Epidermal melanocyte (primary cell): ENCODE data around the gene CAMK2A.

ENCODE experiments used
- DNase-seq: peaks from one replicate; pipeline ENCODE4 v3.0.0; 2011; ENCODE audit warnings: low spot score; ENCODE audit not compliant: insufficient read length

CAMK2A gene

DNA sequence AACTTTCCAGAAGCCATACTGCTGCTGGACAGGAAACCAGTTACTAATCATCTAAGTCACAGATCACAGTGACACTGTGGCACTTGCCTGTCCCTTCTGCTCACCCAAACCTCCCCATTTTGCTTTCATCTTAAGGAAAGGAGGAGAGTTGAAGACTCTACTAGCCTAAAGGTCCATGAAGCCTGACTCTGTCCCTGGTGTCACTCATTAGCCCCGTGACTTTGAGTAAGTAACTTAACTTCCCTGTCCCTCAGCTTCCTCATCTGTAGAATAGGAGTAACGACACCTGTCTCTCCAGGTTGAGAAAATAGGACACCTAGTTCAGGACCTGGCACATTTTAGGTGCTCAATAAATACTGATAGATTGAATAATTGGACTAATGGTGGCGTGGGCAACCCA lies 100.2 kb downstream of the CAMK2A start:
- no peak for DNase-seq

DNA sequence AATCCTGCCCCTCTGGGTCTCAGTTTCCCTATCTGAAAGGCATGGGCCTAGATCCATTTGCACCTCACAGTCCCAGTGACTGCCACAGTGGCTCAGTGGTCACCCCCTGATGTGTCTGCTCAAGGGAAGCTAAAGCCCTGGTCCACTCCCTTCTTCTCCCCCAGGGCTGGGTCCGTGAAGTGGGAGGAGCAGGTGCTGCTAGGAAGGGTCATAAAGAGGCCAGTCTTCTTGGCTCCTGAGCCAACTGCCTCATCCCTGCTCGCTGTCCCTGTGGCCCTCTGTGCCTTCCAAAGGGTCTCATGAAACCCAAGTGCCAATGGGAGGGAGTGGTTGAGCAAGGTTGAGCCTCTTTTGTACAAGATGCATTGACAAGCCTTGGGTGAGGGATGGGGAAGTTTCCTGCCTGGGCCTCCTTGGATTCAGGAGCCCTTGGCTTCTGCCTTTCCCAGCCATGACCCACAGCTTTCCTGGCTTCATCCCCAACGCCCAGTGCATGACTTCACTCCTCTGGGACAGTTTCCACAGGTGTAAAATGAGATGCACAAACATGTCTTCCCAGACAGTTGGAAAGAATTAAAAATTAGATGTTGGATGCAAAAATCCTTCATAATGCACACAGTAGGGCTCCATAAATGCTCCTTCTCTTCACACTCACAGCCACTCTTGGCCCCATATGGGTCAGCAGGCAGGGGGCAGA lies 101.3 kb downstream of the CAMK2A start:
- no peak for DNase-seq

DNA sequence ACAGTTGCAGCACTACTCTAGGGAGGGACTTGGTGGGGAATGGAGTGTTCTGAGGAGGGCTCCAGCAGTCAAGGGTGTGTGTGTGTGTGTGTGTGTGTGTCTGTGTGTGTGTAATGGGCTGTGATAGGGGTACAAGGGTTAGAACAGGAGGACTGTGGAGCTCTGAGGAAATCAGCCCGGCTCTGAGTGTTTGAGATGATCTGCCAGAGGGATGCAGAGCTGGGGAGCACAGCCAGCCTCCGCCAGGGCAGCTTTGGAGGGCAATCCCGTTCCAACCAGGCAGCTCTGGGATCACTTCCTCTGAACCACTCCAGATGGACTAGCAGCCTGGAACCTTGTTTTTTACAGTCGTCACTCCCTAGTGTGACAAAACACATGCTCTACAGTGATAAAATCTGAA lies 102.7 kb downstream of the CAMK2A start:
- no peak for DNase-seq

DNA sequence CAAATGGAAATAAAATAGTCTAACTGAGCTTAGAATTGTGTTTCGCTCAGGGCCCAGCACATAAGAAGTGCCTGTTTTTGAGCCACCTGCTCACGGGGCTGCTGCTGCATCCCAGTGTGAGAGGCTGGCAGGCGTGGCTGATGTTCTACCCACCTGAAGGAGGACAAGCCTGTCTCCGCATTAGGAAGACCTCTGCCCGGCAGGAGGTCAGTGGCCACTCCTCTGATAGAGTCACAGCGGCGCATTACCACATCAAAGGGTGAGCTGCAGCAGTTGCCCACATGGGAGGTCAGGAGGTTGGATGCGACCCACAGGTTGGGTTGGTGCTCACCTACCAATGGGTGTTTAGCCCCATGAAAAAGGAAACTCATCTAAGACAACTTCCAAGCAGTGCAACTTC lies 103.4 kb downstream of the CAMK2A start:
- no peak for DNase-seq

DNA sequence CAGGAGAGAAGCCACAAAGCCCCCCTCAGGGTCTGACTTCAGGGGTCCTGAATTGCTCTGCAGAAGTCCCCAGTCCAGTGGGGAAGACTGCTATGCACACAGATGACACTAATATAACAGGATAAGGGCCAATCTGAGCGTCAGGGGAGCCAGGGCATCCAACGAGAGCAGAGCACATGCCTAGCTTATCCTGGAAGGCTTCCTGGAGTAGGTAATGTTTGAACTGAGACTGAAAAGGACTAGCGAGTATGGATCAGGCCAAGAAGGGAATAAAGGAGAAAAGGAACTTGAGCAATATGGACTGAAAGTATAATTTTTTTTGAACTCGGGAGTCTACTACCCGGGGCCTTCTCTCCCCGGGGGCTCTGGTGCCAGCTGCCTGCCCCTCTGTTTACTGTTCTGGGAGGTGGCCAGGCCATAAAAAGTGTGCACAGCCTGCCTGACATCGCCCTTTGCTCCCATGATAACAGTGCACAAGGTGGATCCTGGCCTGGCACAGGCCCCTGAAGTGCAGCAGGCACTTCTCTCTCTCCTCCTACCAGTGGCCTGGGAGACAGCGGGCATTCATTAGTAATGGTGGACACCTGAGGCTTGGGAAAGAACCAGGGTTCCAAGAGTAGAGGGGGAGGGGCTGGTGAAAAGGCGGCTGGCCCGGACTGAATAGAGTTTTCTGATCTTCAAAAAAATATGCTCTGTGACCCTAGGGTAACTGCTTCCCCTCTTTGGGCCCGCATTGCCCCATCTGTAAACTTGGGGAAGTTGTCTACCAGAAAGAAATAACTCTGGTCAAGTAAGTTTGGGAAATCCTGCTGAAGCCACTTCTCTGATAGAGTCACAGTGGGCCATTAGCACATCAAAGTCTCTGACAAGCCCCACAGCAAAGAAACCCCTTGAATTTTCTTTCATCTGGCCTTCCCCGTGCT lies 104.3 kb downstream of the CAMK2A start:
- DNase-seq, result no peak

DNA sequence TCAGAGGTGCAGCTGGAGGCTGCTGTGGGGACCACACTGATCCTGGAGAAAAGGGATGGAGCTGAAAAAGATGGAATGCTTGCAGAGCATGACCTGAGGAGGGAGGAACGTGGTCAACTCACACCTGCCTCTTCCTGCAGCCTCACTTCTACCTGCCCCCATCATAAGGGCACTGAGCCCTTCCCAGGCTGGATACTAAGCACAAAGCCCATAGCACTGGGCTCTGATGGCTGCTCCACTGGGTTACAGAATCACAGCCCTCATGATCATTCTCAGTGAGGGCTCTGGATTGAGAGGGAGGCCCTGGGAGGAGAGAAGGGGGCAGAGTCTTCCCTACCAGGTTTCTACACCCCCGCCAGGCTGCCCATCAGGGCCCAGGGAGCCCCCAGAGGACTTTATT lies 105.6 kb downstream of the CAMK2A start:
- no peak for DNase-seq

DNA sequence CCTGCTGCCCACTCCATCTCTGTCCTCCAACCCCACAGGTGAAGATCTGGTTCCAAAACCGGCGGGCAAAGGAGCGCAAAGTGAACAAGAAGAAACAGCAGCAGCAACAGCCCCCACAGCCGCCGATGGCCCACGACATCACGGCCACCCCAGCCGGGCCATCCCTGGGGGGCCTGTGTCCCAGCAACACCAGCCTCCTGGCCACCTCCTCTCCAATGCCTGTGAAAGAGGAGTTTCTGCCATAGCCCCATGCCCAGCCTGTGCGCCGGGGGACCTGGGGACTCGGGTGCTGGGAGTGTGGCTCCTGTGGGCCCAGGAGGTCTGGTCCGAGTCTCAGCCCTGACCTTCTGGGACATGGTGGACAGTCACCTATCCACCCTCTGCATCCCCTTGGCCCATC lies 106.1 kb downstream of the CAMK2A start:
- DNase-seq, result no peak

DNA sequence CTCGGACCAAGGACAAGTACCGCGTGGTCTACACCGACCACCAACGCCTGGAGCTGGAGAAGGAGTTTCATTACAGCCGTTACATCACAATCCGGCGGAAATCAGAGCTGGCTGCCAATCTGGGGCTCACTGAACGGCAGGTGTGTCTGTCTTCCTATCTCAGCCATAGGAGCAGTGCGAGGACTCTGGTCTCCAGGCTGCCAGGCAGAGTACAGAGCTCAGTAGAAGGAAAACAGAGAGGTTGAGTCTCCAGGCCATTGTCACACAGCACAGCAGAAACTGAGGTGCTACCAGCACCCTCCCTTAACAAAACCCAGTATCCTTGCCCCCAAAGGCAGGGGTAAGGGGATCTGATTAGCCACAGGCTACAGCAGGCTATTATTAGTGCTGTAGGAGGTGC lies 106.8 kb downstream of the CAMK2A start:
- no peak for DNase-seq

DNA sequence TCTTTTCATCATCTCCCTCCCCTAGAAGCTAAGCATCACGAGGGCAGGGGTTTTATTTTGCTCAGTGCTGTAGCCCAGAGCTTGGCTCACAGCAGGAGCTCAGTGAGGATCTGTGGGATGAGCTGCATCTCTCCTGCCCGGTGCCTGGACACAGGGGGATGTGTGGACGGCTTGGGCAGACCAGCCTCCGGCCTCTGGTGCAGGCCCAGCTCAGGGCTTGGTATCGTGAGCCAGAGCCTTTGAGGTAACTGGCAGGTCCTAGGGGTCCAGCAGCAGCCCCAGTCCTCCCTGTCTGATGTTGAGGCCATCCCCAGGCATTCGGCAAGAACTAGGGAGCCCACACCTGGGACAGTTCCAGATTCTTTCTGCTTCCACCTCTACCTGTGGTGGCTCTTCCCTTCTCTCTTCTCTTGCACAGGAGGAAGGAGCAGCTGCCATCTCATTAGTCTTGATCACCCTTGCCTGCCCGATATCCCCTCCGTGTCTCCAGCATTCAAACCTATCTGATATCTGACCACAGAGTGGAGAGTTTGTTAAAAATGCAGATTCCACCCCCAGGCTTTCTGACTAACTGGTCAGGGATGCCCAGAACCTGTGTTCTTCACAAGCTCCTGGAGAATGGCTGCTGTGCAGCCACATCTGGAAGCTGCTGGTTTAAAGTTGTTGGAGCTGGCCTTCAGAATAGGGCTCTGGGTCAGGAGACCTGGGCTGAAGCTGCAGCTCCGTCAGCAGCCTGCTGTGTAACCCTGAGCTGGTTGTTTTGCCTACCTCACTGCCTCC lies 107.6 kb downstream of the CAMK2A start:
- DNase-seq, result no peak

DNA sequence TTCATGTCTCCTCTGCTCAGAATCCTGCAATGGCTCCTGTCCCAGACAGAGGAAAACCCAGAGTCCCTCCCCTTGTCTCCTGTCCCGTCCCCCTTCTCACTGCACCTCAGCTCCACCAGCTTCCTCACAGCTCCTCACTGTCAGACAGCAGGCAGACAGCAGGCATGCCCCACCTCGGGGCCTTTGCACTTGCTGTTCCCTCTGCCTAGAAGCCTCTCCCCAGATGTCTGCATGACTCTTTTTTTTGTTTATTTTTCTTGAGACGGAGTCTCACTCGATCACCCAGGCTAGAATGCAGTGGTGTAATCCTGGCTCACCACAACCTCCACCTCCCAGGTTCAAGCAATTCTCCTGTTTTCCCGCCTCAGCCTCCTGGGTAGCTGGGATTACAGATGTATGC lies 108.5 kb downstream of the CAMK2A start:
- DNase-seq, result no peak

DNA sequence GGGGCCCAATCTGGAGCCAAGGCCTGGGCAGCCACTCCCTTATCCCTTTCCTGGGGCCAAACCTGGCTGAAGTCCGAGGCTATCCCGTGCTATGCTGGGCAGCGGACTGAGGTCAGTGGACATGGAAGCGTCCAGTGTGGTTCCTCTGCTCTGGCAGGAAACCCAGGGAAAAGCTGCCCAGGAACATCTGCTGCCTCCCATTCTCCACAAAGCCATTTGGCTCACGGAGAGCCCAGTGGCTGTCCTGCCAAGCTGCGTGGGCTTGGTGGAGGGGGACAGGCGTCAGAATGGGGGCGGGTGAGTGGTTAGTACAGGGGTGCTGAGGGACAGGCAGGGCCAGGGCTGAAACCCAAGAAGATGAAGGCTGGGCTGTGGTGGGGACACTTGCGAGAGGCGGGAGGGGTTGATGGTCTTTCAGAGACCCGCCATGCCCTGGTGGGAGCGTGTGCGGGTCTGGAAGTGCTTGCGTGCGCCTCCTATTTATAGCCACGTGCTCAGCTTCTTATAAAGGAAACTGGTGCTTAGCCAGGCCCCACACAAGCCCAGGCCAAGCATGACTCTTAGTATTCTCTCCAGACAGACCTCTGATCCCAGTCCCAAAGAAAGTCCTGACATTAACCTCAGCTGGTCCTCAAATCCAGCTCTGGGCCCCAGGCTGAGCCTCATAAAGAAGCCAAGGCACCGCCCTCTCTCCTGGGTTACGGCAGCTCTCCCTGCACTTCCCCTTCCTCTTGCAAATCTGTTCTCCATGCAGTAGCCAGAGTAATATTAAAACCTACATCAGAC lies 109.1 kb downstream of the CAMK2A start:
- no peak for DNase-seq

DNA sequence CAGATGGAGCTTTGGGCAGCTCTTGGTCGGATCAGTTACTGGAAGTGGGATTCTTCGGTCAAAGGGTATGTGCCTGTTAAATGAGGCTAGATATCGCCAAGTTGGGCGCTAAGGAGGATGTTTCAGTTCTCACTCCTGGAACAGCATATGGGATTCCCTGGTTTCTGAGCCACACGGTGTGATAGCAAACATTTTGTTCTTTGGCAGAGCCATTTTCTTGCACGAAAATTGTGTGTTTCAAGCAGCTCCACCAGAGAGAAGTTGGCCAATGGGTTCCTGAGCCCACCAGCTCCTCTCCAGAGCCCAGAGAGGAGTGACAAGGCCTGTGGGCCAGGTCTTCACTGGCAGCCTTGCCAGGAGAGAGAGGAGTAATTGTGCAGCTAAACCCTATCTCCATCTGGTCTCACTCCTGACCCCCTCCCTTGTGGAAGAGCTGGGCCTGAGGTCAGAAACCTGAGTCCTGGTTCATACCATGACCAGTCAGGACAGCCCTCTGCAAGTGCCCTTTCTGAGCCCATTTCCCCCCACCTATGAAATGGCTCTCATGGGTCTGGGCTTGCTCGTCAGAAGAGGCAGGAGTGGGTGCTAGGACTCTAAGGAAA lies 110.5 kb downstream of the CAMK2A start:
- no peak for DNase-seq

DNA sequence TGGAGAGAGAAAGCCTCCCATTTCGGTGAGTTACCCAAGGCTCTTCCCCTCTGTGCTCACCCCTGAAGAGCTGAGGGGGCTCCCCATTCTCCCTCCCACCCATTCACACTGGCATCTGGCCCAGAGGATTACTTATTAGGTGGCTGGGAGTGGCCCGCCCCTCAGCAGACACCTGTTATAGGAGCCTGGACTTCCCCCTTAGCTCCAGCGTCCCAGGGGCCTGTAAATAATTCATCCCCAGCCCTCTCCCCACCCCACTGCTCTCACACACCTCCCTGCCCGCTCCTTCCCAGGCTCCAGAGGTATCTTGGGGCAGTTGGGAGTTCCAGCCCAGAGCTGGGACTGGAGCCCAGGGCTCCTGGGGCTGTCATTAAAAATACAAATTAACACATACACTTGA lies 111.3 kb downstream of the CAMK2A start:
- no peak for DNase-seq

DNA sequence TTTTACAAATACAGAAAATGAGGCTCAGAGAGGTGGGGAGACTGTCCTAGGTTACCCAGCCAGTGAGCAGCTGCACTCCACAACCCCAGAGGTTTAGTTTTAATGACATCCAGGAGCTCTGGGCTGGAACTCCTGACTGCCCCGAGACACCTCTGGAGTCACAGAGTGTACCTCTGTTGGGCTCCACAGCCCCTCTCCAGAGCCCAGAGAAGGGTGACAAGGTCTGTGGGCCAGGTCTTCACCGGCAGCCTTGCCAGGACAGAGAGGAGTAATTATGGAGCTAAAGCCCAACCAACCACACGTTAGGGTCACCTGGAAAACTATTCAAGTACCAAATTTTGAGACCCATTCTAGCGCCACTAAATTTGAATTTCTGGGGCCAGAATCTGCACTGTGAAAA lies 111.9 kb downstream of the CAMK2A start:
- no peak for DNase-seq

DNA sequence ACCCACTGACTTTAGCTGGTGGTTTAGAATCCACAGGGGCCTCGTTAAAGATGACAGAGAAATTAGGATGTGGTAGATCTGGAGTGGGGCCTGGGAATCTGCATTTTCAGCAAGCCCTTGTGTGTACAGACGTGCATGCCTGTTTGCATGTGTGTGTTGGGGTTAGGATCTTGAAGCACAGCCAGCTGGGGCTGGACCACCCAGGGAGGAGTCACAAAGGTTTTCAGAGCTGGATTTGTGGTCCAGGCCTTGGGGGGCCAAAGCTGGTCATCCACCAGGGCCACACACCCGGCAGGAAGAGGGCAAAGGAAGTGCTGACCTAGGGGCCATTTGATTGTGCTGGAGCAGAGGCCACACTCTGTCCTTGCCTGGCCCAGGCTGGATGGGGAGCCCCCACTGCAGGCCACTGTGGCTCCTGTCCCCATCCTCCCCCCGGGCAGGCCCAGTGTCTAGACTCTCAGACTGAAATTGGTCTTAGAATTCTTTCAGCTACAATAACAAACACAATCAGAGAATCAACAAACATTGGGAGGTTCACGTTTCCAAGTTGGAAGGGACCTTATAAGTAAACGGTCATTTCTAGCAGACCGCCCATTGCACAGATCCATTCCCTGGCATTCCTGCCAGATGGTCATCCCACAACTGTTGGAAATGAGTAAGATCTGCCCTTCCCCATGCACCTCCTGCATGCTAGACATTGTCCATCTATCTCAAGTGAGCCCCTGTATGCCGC lies 112.7 kb downstream of the CAMK2A start:
- DNase-seq, result no peak

DNA sequence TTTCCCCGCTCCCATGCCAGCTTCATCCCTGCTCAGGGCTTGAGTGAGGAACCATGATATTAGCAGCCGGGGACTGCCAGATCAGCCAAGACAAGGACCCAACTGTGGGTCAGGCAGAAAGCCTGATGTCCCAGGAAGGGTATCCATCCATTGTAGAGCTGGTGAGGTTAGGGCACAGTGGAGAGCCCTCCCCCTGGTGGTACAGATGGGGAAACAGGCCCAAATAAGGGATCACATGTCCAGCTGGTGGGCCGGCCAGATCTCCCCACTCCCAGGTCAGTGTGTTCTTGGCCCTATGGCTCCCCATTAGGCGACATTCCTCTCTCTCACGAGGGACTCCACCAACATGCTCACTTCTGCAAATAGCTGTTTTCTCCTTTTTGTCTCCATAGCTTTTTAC lies 114.0 kb downstream of the CAMK2A start:
- DNase-seq, result no peak

DNA sequence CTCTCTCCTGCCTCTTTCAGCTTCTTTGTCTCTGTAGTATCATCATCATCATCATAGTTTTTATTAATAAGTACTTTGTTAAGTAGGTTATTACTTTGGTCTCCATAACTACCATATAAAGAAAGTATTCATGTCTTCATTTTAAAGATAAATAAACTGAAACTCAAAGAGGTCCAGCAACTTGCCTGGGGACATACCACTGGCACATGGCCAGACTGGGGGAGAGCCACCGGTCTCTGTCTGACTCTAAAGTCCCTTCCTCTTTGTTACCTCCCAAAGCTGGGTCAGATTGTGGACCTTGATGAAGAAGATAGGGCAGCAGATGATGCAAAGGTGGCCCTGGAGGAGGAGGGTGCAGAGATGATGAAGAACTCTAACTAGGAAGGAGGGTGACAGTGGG lies 114.5 kb downstream of the CAMK2A start:
- DNase-seq, result peak; percentile 44

DNA sequence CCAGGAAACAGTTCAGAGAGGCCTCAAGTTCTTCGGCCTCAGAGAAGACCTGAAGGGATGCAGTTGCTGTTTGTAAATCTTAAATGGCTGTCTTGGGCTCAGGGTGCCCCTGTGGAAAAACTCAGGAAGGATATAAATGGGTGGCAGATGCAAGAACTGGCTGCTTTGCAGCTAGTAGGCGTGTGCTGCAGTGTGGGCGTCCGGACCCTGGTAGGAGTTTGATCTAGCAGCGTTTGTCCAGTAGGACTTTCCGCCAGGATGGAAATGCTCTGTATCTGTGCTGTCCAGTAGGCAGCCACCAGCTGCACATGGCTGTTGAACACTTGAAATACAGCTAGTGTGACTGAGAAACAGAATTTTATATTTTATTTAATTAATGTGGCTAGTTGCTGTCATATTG lies 115.3 kb downstream of the CAMK2A start:
- DNase-seq, result no peak

DNA sequence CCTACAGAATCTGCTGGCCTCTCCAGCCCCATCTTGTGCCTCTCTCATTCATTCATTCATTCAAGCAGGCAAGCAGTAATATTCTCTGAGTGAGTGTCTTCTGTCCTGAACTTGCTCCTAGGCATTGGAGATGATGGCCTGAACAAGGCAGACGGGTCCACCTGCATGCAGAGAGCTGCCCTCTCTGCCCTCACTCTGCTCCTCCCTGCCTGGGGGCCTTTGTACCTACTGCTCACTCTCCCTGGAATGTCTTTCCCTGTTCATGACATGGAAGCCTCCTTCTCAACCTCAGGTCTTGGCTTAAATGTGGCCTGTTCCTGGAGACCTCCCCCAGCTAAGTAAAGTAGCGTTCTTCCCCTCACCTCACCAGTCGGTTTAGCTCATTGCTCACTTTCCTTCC lies 116.4 kb downstream of the CAMK2A start:
- DNase-seq, result no peak

DNA sequence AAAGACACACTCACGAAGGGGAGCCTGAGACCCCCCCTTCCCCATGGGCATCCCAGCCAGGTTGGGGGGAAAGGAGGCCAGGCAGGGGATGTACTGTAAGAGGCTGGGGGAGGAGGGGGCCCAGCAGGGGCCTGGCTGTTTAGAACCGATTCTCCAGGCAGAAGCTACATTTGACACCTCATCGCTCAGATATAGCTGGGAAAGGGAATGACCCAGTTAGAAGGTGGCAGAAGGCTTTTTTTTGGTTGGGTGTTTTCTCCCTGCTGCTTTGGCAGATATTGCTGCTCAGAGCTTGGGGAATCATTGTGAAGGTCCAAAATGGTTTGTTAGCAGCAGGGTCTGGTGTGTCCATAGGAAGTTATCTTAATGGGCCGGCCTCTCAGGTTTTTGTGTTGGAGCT lies 117.0 kb downstream of the CAMK2A start:
- no peak for DNase-seq
